IPS-20b (cell line): ENCODE measurements around the gene MME.

Experiments used
- H3K27ac ChIP-seq: one replicate; pipeline ENCODE4 v1.5.1; 2013; ENCODE audit warnings: low read length
- H3K27me3 ChIP-seq: 2 replicates; pipeline ENCODE4 v1.6.1; 2013; ENCODE audit warnings: mild to moderate bottlenecking, low read length, inconsistent platforms; ENCODE audit not compliant: insufficient read depth
- H3K36me3 ChIP-seq: 2 replicates; pipeline ENCODE4 v1.6.1; 2013; ENCODE audit warnings: low read depth, mild to moderate bottlenecking, inconsistent platforms, low read length, moderate library complexity; ENCODE audit not compliant: insufficient read depth
- H3K4me1 ChIP-seq: 2 replicates; pipeline ENCODE4 v1.6.1; 2013; ENCODE audit warnings: mild to moderate bottlenecking, control low read depth, inconsistent platforms, low read length, moderate library complexity; ENCODE audit not compliant: insufficient read depth
- H3K4me3 ChIP-seq: 2 replicates; pipeline ENCODE4 v1.5.1; 2013; ENCODE audit warnings: mild to moderate bottlenecking, low read length, inconsistent platforms
- H3K9ac ChIP-seq: 2 replicates; pipeline ENCODE4 v1.6.1; 2013; ENCODE audit warnings: low read depth, mild to moderate bottlenecking, inconsistent platforms, low read length, moderate library complexity
- H3K9me3 ChIP-seq: 2 replicates; pipeline ENCODE4 v1.6.1; 2013; ENCODE audit warnings: mild to moderate bottlenecking, low read depth, low read length, inconsistent platforms; ENCODE audit not compliant: insufficient read depth

Gene MME

DNA sequence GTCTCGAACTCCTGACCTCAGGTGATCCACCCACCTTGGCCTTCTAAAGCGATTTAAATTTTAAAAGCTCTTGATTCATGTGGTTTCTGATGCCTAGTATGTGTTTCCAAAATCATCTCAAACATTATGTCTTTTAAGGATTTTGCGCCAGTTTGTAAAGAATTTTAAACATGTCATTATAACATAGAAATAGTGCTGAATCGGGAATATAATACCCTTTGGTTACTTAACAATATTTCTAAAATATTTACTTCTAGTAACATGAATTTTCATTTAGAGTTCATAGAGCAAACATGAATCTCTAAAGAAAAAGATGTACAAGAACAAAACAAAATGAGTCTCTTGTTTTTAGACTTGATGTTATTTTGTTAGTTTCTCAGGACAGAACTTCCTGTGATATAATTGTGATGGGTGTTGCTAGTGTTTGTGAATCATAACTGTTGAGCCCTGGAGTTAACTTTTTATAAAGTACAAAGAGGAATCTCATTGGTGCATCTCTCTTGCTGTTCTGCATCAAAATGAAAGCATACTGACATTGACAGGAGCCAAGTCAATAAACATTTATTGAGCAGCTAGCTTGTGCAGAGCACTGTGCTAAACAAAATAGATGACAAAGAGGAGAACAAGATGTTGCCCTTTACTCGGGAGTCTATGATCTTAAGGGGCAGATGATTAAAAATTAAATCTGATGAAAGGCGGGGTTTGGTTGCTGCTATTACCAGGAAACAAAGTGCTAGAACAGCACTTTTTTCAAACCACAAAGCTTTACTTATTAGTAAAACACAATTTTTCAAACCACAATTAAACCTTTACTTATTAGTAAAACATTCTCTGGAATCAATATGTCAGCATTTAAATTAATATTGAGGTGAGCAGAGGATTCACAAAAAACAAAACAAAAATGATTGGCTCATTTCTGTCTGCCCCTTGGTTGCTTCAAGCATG, 73.4 kb downstream of the MME start:
- no peak overlapping the region for H3K9ac ChIP-seq
- no peaks in the 10 kb centered on the region for H3K27me3 ChIP-seq
- no peak overlapping the region for H3K27ac ChIP-seq
- no peaks in the 10 kb centered on the region for H3K9me3 ChIP-seq
- peaks cover 6% of the 10 kb centered on the region; the same call in 1 of the 2 replicates for H3K36me3 ChIP-seq
- no peaks in the 10 kb centered on the region for H3K4me1 ChIP-seq
- no peak overlapping the region for H3K4me3 ChIP-seq

GRCh38 chr3:155154255-155154654, 74.1 kb downstream of the MME start:
- Histone ChIP-seq H3K36me3 (peaks cover 5% of the 10 kb centered on the region; the same call in 1 of the 2 replicates), H3K4me1 (no peaks in the 10 kb centered on the region), H3K9me3 (no peaks in the 10 kb centered on the region), H3K27ac (no peak overlapping the region), H3K9ac (no peak overlapping the region), H3K4me3 (no peak overlapping the region), H3K27me3 (no peaks in the 10 kb centered on the region)

GRCh38 chr3:155158346-155159037, 78.4 kb downstream of the MME start:
- Histone ChIP-seq H3K27ac (no peak overlapping the region), H3K36me3 (no peaks in the 10 kb centered on the region)

GRCh38 chr3:155159301-155159700, 79.2 kb downstream of the MME start:
- Histone ChIP-seq H3K4me1 (no peaks in the 10 kb centered on the region), H3K9me3 (no peaks in the 10 kb centered on the region), H3K36me3 (no peaks in the 10 kb centered on the region), H3K4me3 (no peak overlapping the region), H3K9ac (no peak overlapping the region), H3K27me3 (no peaks in the 10 kb centered on the region), H3K27ac (no peak overlapping the region)

More at GRCh38 chr3:155158346-155159037, 78.4 kb downstream of the MME start:
- H3K9me3 ChIP-seq: no peaks in the 10 kb centered on the region
- no peak overlapping the region for H3K9ac ChIP-seq
- H3K4me1 ChIP-seq: no peaks in the 10 kb centered on the region
- H3K27me3 ChIP-seq: no peaks in the 10 kb centered on the region
- no peak overlapping the region for H3K4me3 ChIP-seq

DNA sequence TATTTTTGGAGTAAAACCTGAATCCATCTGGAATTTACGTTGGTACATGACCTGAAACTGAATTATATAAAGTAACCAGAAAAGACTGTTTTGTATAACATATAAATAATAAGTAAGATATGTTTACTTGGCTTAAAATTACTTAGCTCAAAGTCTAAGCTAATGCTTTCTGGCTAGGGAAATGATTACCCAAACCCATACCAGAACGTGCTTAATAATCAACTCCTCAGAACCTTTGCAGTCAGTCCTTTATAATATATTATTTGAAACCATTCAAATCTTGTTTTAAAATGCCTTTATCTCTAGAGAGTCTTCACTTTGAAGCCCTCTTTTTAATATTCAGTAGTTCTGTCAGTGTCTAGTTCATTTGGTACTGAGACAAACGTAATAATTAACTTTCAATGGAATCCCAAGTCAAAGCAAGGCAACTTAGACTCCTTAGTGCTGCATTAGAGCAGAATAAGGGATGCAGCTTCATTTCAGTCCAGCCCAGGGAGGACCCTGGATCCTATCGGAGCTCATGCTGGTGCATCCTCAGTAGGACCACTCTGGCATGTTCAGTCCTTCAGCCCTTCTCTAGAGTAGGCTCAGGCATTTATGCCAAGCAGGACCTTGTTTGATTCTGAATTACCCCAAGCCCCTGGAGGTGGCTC, 81.6 kb downstream of the MME start:
- Histone ChIP-seq H3K9ac (no peak overlapping the region), H3K4me3 (no peak overlapping the region), H3K27ac (no peak overlapping the region), H3K9me3 (no peaks in the 10 kb centered on the region), H3K36me3 (no peaks in the 10 kb centered on the region), H3K4me1 (no peaks in the 10 kb centered on the region), H3K27me3 (no peaks in the 10 kb centered on the region)

- Histone ChIP-seq H3K27me3 (no peaks in the 10 kb centered on the region), H3K27ac (no peak overlapping the region), H3K9me3 (no peaks in the 10 kb centered on the region), H3K36me3 (no peaks in the 10 kb centered on the region), H3K4me3 (no peak overlapping the region), H3K4me1 (no peaks in the 10 kb centered on the region), H3K9ac (no peak overlapping the region)
Measured at GRCh38 chr3:155164306-155164705, 84.2 kb downstream of the MME start.

GRCh38 chr3:155166441-155166840, 86.3 kb downstream of the MME start:
- Histone ChIP-seq H3K27ac (no peak overlapping the region), H3K36me3 (no peaks in the 10 kb centered on the region)

GRCh38 chr3:155169197-155169596, 89.1 kb downstream of the MME start:
- H3K36me3 ChIP-seq: 0 out of 2 replicates have a peak, but pooled peaks cover 5% of the 10 kb centered on the region
- no peak overlapping the region for H3K4me3 ChIP-seq
- H3K9ac ChIP-seq: no peak overlapping the region
- H3K4me1 ChIP-seq: peaks cover 4% of the 10 kb centered on the region; the same call in 1 of the 2 replicates
- no peak overlapping the region for H3K27ac ChIP-seq
- H3K9me3 ChIP-seq: no peaks in the 10 kb centered on the region
- H3K27me3 ChIP-seq: no peaks in the 10 kb centered on the region

More at GRCh38 chr3:155166441-155166840, 86.3 kb downstream of the MME start:
- Histone ChIP-seq H3K27me3 (no peaks in the 10 kb centered on the region), H3K9ac (no peak overlapping the region), H3K9me3 (no peaks in the 10 kb centered on the region), H3K4me1 (no peaks in the 10 kb centered on the region), H3K4me3 (no peak overlapping the region)

GRCh38 chr3:155173771-155174170, 93.7 kb downstream of the MME start:
- Histone ChIP-seq H3K9me3 (no peaks in the 10 kb centered on the region), H3K36me3 (0 out of 2 replicates have a peak, but pooled peaks cover 5% of the 10 kb centered on the region), H3K4me1 (peaks cover 4% of the 10 kb centered on the region; the same call in 1 of the 2 replicates), H3K27me3 (no peaks in the 10 kb centered on the region), H3K9ac (no peak overlapping the region), H3K27ac (no peak overlapping the region), H3K4me3 (no peak overlapping the region)

GRCh38 chr3:155178810-155179436, 98.8 kb downstream of the MME start:
- H3K4me3 ChIP-seq: no peak overlapping the region
- H3K9me3 ChIP-seq: no peaks in the 10 kb centered on the region
- peaks cover under 1% of the 10 kb centered on the region; the same call in 1 of the 2 replicates for H3K4me1 ChIP-seq
- H3K27me3 ChIP-seq: no peaks in the 10 kb centered on the region
- H3K27ac ChIP-seq: no peak overlapping the region
- no peak overlapping the region for H3K9ac ChIP-seq
- H3K36me3 ChIP-seq: no peaks in the 10 kb centered on the region

DNA sequence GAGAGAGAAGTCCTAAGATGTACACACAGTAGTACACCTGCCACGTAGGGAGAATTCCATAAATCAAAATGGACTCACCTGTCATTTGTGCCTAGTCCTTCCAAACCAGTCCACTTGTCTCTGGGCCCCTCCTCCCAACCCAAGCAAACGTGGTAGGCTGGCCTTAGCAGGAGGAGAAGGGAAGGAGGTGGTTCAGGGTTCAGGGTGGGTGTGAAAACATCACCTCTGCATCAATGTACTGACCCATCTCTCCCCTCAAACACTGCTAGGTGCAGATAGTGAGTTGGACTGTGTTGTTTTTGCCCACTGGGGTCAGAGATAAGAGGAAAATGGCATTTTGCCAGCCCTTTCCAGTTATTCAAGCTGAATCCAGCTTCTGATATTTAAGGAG, 99.3 kb downstream of the MME start:
- H3K27ac ChIP-seq: no peak overlapping the region
- no peaks in the 10 kb centered on the region for H3K36me3 ChIP-seq
- H3K4me1 ChIP-seq: no peaks in the 10 kb centered on the region
- no peak overlapping the region for H3K9ac ChIP-seq
- no peak overlapping the region for H3K4me3 ChIP-seq
- no peaks in the 10 kb centered on the region for H3K27me3 ChIP-seq
- no peaks in the 10 kb centered on the region for H3K9me3 ChIP-seq
